GM12872 (cell line): ENCODE results near the gene TPTE.

Experiments
- CTCF ChIP-seq: IDR thresholded peaks from 3 replicates; pipeline ENCODE4 v1.5.1; 2011; ENCODE audit warnings: low read depth, mild to moderate bottlenecking, low read length, moderate library complexity; ENCODE audit not compliant: insufficient read depth

Gene TPTE

GRCh38 chr21:10640446-10640845 lies 119.1 kb downstream of the TPTE start:
- TF ChIP-seq CTCF, result no peak

- TF ChIP-seq CTCF, result no peak
These were observed 119.7 kb downstream of the TPTE start for GRCh38 chr21:10641107-10641506.
